ENCODE results near the gene PACRG. TPM values are rescaled to one million over a fixed set of nuclear protein-coding genes. Genes with fewer than 3 reads are reported as not detected.

PACRG gene
- total RNA-seq, 1 experiment from 2014 or later: 0.44 TPM

DNA sequence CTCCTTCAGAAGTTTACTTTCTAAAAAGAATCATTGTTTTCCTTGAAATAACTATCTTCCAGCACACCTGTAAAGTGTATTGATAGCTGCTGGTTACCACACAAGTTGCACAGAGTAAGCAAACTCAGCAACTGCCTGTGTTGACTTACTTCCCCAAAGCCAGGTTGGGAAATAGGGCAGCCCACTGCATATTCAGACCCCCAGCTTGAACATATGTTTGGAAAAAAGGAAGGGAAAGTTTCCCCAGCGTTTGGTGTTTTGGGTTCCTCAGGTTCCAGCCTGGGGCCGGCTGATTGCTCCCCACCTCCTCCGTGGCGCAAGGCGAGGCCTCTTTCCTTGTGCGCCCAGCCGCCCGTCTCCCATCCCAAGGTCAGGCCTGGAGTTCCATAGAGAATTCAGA lies 616.6 kb downstream of the PACRG start:
- Mint-ChIP-seq H3K36me3 (no peaks in the 10 kb centered on the region), H3K27me3 (ENCODE audit: low read depth) (peaks cover under 1% of the 10 kb centered on the region; the same call in 1 of the 2 replicates), H3K4me1 (peaks cover 15% of the 10 kb centered on the region), H3K4me3 (no peak overlapping the region), H3K27ac (no peak overlapping the region), H3K9me3 (no peaks in the 10 kb centered on the region)
- CTCF ChIA-PET: interaction anchor here (0.6 kb wide), 1 partner anchor 91 kb away, joined by 3 read pairs; no protein-coding TSS in a partner anchor
- POLR2A ChIA-PET: no interaction called here
- ATAC-seq (no peak), DNase-seq (ENCODE audit: low spot score) (no peak)
- TF ChIP-seq, protein P1, sequence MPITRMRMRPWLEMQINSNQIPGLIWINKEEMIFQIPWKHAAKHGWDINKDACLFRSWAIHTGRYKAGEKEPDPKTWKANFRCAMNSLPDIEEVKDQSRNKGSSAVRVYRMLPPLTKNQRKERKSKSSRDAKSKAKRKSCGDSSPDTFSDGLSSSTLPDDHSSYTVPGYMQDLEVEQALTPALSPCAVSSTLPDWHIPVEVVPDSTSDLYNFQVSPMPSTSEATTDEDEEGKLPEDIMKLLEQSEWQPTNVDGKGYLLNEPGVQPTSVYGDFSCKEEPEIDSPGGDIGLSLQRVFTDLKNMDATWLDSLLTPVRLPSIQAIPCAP (CRISPR knock-in tag; IDR thresholded peaks at IDR 0.05): no peak
- no peak for TF ChIP-seq ESRRA (CRISPR knock-in tag; IDR thresholded peaks at IDR 0.05; ENCODE audit: borderline replicate concordance)
- TF ChIP-seq NFATC4 (CRISPR knock-in tag; IDR thresholded peaks at IDR 0.05): no peak
- no peak for TF ChIP-seq TP53 (CRISPR knock-in tag; IDR thresholded peaks at IDR 0.05)
- TF ChIP-seq, protein P2, sequence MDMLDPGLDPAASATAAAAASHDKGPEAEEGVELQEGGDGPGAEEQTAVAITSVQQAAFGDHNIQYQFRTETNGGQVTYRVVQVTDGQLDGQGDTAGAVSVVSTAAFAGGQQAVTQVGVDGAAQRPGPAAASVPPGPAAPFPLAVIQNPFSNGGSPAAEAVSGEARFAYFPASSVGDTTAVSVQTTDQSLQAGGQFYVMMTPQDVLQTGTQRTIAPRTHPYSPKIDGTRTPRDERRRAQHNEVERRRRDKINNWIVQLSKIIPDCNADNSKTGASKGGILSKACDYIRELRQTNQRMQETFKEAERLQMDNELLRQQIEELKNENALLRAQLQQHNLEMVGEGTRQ (CRISPR knock-in tag; IDR thresholded peaks at IDR 0.05): no peak
- no peak for TF ChIP-seq RORB (CRISPR knock-in tag; IDR thresholded peaks at IDR 0.05)
- no peak for TF ChIP-seq MYBL2 (CRISPR knock-in tag; IDR thresholded peaks at IDR 0.05)
- no peak for TF ChIP-seq NR1H2 (CRISPR knock-in tag; IDR thresholded peaks at IDR 0.05)
- no peak for TF ChIP-seq ZBTB21 (CRISPR knock-in tag; IDR thresholded peaks at IDR 0.05; ENCODE audit: borderline replicate concordance)
- TF ChIP-seq, protein P3, sequence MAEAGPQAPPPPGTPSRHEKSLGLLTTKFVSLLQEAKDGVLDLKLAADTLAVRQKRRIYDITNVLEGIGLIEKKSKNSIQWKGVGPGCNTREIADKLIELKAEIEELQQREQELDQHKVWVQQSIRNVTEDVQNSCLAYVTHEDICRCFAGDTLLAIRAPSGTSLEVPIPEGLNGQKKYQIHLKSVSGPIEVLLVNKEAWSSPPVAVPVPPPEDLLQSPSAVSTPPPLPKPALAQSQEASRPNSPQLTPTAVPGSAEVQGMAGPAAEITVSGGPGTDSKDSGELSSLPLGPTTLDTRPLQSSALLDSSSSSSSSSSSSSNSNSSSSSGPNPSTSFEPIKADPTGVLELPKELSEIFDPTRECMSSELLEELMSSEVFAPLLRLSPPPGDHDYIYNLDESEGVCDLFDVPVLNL (CRISPR knock-in tag; IDR thresholded peaks at IDR 0.05; ENCODE audit: borderline replicate concordance, low read depth): no peak
- TF ChIP-seq, protein P4, sequence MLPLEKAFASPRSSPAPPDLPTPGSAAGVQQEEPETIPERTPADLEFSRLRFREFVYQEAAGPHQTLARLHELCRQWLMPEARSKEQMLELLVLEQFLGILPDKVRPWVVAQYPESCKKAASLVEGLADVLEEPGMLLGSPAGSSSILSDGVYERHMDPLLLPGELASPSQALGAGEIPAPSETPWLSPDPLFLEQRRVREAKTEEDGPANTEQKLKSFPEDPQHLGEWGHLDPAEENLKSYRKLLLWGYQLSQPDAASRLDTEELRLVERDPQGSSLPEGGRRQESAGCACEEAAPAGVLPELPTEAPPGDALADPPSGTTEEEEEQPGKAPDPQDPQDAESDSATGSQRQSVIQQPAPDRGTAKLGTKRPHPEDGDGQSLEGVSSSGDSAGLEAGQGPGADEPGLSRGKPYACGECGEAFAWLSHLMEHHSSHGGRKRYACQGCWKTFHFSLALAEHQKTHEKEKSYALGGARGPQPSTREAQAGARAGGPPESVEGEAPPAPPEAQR (CRISPR knock-in tag; IDR thresholded peaks at IDR 0.05): no peak
- TF ChIP-seq, protein P5, sequence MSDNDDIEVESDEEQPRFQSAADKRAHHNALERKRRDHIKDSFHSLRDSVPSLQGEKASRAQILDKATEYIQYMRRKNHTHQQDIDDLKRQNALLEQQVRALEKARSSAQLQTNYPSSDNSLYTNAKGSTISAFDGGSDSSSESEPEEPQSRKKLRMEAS (CRISPR knock-in tag; IDR thresholded peaks at IDR 0.05): no peak
- TF ChIP-seq, protein P6, sequence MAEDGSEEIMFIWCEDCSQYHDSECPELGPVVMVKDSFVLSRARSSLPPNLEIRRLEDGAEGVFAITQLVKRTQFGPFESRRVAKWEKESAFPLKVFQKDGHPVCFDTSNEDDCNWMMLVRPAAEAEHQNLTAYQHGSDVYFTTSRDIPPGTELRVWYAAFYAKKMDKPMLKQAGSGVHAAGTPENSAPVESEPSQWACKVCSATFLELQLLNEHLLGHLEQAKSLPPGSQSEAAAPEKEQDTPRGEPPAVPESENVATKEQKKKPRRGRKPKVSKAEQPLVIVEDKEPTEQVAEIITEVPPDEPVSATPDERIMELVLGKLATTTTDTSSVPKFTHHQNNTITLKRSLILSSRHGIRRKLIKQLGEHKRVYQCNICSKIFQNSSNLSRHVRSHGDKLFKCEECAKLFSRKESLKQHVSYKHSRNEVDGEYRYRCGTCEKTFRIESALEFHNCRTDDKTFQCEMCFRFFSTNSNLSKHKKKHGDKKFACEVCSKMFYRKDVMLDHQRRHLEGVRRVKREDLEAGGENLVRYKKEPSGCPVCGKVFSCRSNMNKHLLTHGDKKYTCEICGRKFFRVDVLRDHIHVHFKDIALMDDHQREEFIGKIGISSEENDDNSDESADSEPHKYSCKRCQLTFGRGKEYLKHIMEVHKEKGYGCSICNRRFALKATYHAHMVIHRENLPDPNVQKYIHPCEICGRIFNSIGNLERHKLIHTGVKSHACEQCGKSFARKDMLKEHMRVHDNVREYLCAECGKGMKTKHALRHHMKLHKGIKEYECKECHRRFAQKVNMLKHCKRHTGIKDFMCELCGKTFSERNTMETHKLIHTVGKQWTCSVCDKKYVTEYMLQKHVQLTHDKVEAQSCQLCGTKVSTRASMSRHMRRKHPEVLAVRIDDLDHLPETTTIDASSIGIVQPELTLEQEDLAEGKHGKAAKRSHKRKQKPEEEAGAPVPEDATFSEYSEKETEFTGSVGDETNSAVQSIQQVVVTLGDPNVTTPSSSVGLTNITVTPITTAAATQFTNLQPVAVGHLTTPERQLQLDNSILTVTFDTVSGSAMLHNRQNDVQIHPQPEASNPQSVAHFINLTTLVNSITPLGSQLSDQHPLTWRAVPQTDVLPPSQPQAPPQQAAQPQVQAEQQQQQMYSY (CRISPR knock-in tag; IDR thresholded peaks at IDR 0.05): no peak
- no peak for TF ChIP-seq RELA (CRISPR knock-in tag; IDR thresholded peaks at IDR 0.05; ENCODE audit: borderline replicate concordance)

DNA sequence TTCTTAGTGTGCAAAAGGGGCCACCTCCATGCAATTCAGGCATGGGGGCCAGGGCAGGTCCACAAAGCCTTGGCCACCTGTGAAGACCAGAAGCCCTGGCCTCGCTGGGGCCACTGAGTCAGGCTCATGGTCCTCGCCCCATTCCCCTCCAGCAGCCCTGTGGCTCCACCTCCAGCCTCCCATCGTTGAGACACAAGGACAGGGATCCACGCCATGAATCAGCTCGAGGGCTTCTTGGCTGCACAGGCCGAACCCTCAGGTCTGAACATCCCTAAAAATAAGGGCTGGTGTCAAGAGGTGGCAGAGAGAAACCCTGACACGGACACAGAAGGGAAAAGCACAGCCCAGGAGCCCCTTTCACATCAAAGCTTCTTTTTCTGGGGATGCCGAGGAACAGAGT lies 618.2 kb downstream of the PACRG start:
- Mint-ChIP-seq H3K4me3 (no peak overlapping the region), H3K36me3 (no peaks in the 10 kb centered on the region), H3K4me1 (peaks cover 13% of the 10 kb centered on the region), H3K27ac (no peak overlapping the region), H3K27me3 (ENCODE audit: low read depth) (no peaks in the 10 kb centered on the region), H3K9me3 (no peaks in the 10 kb centered on the region)
- no peak for DNase-seq (ENCODE audit: low spot score)
- CTCF ChIA-PET: no interaction called here
- no peak for ATAC-seq
- POLR2A ChIA-PET: no interaction called here
- TF ChIP-seq PRRX2 (CRISPR knock-in tag; IDR thresholded peaks at IDR 0.05) (no peak), SP1 (CRISPR knock-in tag; conservative IDR thresholded peaks at IDR 0.05) (no peak), TP53 (CRISPR knock-in tag; IDR thresholded peaks at IDR 0.05) (no peak), KAT7 (CRISPR knock-in tag; IDR thresholded peaks at IDR 0.05; ENCODE audit: borderline replicate concordance) (no peak), ETV6 (CRISPR knock-in tag; IDR thresholded peaks at IDR 0.05) (no peak), NR3C1 (CRISPR knock-in tag; conservative IDR thresholded peaks at IDR 0.05; ENCODE audit: low read depth) (no peak), ZNF232 (CRISPR knock-in tag; IDR thresholded peaks at IDR 0.05) (no peak), ATF1 (CRISPR knock-in tag; IDR thresholded peaks at IDR 0.05) (no peak)
- TF ChIP-seq, protein P7, sequence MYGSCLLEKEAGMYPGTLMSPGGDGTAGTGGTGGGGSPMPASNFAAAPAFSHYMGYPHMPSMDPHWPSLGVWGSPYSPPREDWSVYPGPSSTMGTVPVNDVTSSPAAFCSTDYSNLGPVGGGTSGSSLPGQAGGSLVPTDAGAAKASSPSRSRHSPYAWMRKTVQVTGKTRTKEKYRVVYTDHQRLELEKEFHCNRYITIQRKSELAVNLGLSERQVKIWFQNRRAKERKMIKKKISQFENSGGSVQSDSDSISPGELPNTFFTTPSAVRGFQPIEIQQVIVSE (CRISPR knock-in tag; IDR thresholded peaks at IDR 0.05; ENCODE audit: borderline replicate concordance): no peak
- TF ChIP-seq, protein P5 (CRISPR knock-in tag; IDR thresholded peaks at IDR 0.05): no peak
- TF ChIP-seq, protein P8, sequence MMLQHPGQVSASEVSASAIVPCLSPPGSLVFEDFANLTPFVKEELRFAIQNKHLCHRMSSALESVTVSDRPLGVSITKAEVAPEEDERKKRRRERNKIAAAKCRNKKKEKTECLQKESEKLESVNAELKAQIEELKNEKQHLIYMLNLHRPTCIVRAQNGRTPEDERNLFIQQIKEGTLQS (CRISPR knock-in tag; conservative IDR thresholded peaks at IDR 0.05): no peak
- TF ChIP-seq, protein P9, sequence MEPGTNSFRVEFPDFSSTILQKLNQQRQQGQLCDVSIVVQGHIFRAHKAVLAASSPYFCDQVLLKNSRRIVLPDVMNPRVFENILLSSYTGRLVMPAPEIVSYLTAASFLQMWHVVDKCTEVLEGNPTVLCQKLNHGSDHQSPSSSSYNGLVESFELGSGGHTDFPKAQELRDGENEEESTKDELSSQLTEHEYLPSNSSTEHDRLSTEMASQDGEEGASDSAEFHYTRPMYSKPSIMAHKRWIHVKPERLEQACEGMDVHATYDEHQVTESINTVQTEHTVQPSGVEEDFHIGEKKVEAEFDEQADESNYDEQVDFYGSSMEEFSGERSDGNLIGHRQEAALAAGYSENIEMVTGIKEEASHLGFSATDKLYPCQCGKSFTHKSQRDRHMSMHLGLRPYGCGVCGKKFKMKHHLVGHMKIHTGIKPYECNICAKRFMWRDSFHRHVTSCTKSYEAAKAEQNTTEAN (CRISPR knock-in tag; IDR thresholded peaks at IDR 0.05): no peak
- TF ChIP-seq, protein P3 (CRISPR knock-in tag; IDR thresholded peaks at IDR 0.05; ENCODE audit: borderline replicate concordance, low read depth): no peak
